ENCODE measurements around the gene HINT2. TPM values are rescaled to one million over a fixed set of nuclear protein-coding genes. Genes with fewer than 3 reads are reported as not detected.
A peak's percentile ranks its signal among the peaks of the same experiment; 100 is the strongest.

The HINT2 gene
- total and polyA plus RNA-seq, 2 experiments from 2014 or later = 30.6 to 50.7 TPM

DNA sequence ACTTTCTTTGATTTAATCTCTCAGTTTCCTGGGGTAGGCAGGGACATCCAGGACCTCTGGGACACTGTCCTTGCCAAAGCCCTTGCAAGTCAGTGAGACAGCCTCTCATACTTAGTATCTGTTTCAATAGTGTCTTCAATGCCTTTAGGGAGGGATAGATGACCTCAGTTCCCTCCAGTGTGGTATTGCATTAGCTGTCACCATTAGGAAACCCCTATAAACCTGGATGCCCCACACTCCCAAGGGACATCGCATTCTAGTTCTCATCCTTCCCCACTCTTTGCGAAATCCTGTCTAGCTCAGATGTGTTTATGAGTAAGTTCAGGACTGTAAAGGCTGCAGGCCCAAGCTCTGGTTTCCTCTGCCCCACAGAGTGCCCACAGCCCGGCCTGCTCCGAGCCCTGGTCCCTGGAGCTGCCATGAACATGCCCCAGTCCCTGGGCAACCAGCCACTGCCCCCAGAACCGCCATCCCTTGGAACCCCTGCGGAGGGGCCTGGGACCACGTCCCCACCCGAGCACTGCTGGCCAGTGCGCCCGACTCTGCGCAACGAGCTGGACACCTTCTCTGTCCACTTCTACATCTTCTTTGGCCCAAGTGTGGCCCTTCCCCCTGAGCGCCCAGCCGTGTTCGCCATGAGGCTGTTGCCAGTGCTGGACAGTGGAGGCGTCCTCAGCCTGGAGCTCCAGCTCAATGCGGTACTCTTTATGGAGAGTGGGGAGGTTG is 27.3 kb upstream of the HINT2 start:
- H3K27me3 ChIP-seq (replicated peaks; ENCODE audit: insufficient read depth) = no peaks in the 10 kb centered on the region
- in situ Hi-C loops (cut with MboI) = no loop called here
- peak; percentile 50 for DNase-seq
- H3K4me3 ChIP-seq = no peak overlapping the region
- no peak overlapping the region for H3K9ac ChIP-seq
- H3K9me3 ChIP-seq (ENCODE audit: low read depth) = no peaks in the 10 kb centered on the region
- H4K20me1 ChIP-seq (ENCODE audit: insufficient read depth) = no peaks in the 10 kb centered on the region
- WGBS, 2 experiments (ENCODE audit: low coverage in 1 of 2, low lambda C conversion rate in 2 of 2, missing lambda C conversion rate in 2 of 2) = 72 to 75% methylated on average over 17 of the region's 17 CpGs
- TF ChIP-seq EZH2 (IDR thresholded peaks at IDR 0.05; ENCODE audit: insufficient read depth, poor library complexity, severe bottlenecking) (no peak), EZH2phosphoT487 (IDR thresholded peaks at IDR 0.05; ENCODE audit: insufficient read depth, low read depth) (no peak)
- no peaks in the 10 kb centered on the region for H3K36me3 ChIP-seq (ENCODE audit: low read depth)
- no peak overlapping the region for H3K27ac ChIP-seq
- peaks cover 21% of the 10 kb centered on the region for H3K4me1 ChIP-seq (ENCODE audit: insufficient read depth)
- no peak overlapping the region for H2AFZ ChIP-seq
- H3K4me2 ChIP-seq (ENCODE audit: unreplicated experiment) = no peak overlapping the region
- H3K79me2 ChIP-seq (ENCODE audit: insufficient read depth) = no peaks in the 10 kb centered on the region
- H3K9me2 ChIP-seq (ENCODE audit: insufficient read depth) = no peaks in the 10 kb centered on the region
- H3F3A ChIP-seq (ENCODE audit: insufficient read depth) = peaks cover 30% of the 10 kb centered on the region

DNA sequence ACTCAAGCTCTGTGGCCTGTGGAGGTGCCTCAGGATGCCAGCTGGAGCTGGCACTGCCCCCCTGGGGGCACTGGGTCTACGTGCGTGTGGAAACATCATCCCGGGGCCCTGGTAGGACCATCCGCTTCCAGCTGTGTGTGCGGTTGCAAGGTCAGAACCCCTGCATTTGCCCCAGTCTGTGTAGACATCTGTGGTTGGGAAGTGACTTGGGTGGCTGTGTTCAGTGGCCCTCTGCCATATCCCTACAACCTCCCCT is 26.7 kb upstream of the HINT2 start:
- DNase-seq = no peak
- Histone ChIP-seq H3K79me2 (ENCODE audit: insufficient read depth) (no peaks in the 10 kb centered on the region), H3K4me1 (ENCODE audit: insufficient read depth) (peaks cover 21% of the 10 kb centered on the region), H3K4me3 (no peak overlapping the region), H3K9ac (no peak overlapping the region), H4K20me1 (ENCODE audit: insufficient read depth) (no peaks in the 10 kb centered on the region), H3K27ac (no peak overlapping the region), H2AFZ (no peak overlapping the region), H3F3A (ENCODE audit: insufficient read depth) (peaks cover 29% of the 10 kb centered on the region), H3K4me2 (ENCODE audit: unreplicated experiment) (no peak overlapping the region), H3K9me3 (ENCODE audit: low read depth) (no peaks in the 10 kb centered on the region), H3K9me2 (ENCODE audit: insufficient read depth) (no peaks in the 10 kb centered on the region), H3K27me3 (replicated peaks; ENCODE audit: insufficient read depth) (no peaks in the 10 kb centered on the region), H3K36me3 (ENCODE audit: low read depth) (no peaks in the 10 kb centered on the region)
- no peak for TF ChIP-seq EZH2phosphoT487 (IDR thresholded peaks at IDR 0.05; ENCODE audit: insufficient read depth, low read depth)
- no peak for TF ChIP-seq EZH2 (IDR thresholded peaks at IDR 0.05; ENCODE audit: insufficient read depth, poor library complexity, severe bottlenecking)
- WGBS, 2 experiments (ENCODE audit: low coverage in 1 of 2, low lambda C conversion rate in 2 of 2, missing lambda C conversion rate in 2 of 2) = 68 to 69% methylated on average over 5 of the region's 5 CpGs
- in situ Hi-C loops (cut with MboI) = no loop called here

DNA sequence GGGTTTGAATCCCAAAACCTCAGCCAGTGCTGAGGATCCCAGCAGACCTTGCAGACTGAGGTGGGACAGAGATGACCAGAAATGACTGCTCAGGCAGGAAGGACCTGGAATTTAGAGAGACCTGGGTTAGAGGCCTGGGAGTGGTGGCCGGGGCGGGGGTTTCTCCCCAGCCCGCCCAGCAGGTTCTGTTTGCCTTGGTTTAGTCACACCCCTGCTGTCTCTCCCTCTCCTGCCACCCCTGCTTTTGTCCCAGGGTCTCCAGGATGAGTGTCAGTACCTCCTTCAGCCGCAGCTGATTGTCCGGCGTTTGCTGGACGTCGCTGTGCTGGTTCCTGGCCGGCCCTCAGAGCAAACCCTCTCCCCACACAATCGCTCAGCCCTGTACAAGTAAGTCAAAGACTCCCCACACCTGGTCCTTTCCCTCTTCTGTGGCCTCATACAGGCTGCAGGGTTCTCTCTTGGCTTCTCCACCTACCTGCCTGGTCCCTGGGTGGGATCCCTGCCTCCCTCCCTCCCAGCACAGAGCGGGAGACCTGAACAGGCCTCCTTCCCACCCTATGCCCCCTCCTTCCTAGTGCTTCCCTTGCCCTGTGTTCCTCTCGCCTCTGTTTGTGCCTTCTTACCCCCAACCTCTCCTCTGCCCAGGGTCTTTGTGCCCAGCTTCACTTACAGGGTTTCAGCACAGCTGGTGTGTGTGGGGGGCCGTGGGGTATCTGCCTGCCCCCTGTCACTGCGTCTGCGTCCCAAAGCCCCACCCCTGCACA is 26.2 kb upstream of the HINT2 start:
- Histone ChIP-seq H3K4me3 (no peak overlapping the region), H3K4me1 (ENCODE audit: insufficient read depth) (peaks cover 21% of the 10 kb centered on the region), H3K27me3 (replicated peaks; ENCODE audit: insufficient read depth) (no peaks in the 10 kb centered on the region), H3F3A (ENCODE audit: insufficient read depth) (peaks cover 29% of the 10 kb centered on the region), H3K27ac (no peak overlapping the region), H3K36me3 (ENCODE audit: low read depth) (no peaks in the 10 kb centered on the region), H3K9me3 (ENCODE audit: low read depth) (no peaks in the 10 kb centered on the region), H3K9ac (no peak overlapping the region), H4K20me1 (ENCODE audit: insufficient read depth) (no peaks in the 10 kb centered on the region), H2AFZ (no peak overlapping the region), H3K79me2 (ENCODE audit: insufficient read depth) (no peaks in the 10 kb centered on the region), H3K4me2 (ENCODE audit: unreplicated experiment) (no peak overlapping the region), H3K9me2 (ENCODE audit: insufficient read depth) (no peaks in the 10 kb centered on the region)
- in situ Hi-C loops (cut with MboI) = no loop called here
- TF ChIP-seq EZH2 (IDR thresholded peaks at IDR 0.05; ENCODE audit: insufficient read depth, poor library complexity, severe bottlenecking) (no peak), EZH2phosphoT487 (IDR thresholded peaks at IDR 0.05; ENCODE audit: insufficient read depth, low read depth) (no peak)
- 87 to 89% methylated on average over 15 of the region's 15 CpGs for WGBS, 2 experiments (ENCODE audit: low coverage in 1 of 2, low lambda C conversion rate in 2 of 2, missing lambda C conversion rate in 2 of 2)
- no peak for DNase-seq

DNA sequence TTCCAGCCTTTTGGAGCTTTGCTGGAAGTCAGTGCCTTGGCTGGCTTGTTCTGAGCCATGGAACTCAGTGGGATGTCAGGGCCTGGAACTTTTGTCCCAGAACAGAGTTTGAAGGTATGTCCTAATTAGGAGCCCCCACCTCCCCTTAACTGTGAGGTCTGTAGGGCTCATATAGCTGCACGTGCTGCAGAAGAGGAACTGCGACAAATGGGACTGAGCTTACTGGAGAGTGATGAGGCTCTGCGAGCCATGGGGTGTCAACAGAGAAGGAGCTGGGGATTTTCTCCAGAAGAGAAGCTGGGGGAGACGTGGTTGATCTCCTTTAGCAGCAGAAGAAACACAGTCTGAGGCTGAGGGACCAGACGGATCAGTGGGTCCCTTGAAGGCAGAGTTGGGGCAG is 25.1 kb upstream of the HINT2 start:
- no peak overlapping the region for H3K9ac ChIP-seq
- H3K27ac ChIP-seq = no peak overlapping the region
- in situ Hi-C loops (cut with MboI) = no loop called here
- no peaks in the 10 kb centered on the region for H3K27me3 ChIP-seq (replicated peaks; ENCODE audit: insufficient read depth)
- peaks cover 21% of the 10 kb centered on the region for H3F3A ChIP-seq (ENCODE audit: insufficient read depth)
- no peaks in the 10 kb centered on the region for H3K36me3 ChIP-seq (ENCODE audit: low read depth)
- no peak overlapping the region for H3K4me2 ChIP-seq (ENCODE audit: unreplicated experiment)
- no peak overlapping the region for H3K4me3 ChIP-seq
- no peak for TF ChIP-seq EZH2 (IDR thresholded peaks at IDR 0.05; ENCODE audit: insufficient read depth, poor library complexity, severe bottlenecking)
- TF ChIP-seq EZH2phosphoT487 (IDR thresholded peaks at IDR 0.05; ENCODE audit: insufficient read depth, low read depth) = no peak
- no peak overlapping the region for H2AFZ ChIP-seq
- 97% methylated on average over 5 of the region's 5 CpGs for WGBS, 2 experiments (ENCODE audit: low coverage in 1 of 2, low lambda C conversion rate in 2 of 2, missing lambda C conversion rate in 2 of 2)
- H3K9me2 ChIP-seq (ENCODE audit: insufficient read depth) = no peaks in the 10 kb centered on the region
- H3K9me3 ChIP-seq (ENCODE audit: low read depth) = no peaks in the 10 kb centered on the region
- peaks cover 15% of the 10 kb centered on the region for H3K4me1 ChIP-seq (ENCODE audit: insufficient read depth)
- H4K20me1 ChIP-seq (ENCODE audit: insufficient read depth) = no peaks in the 10 kb centered on the region
- no peaks in the 10 kb centered on the region for H3K79me2 ChIP-seq (ENCODE audit: insufficient read depth)
- no peak for DNase-seq
